ENCODE results near the gene CFAP57.

The CFAP57 gene

DNA sequence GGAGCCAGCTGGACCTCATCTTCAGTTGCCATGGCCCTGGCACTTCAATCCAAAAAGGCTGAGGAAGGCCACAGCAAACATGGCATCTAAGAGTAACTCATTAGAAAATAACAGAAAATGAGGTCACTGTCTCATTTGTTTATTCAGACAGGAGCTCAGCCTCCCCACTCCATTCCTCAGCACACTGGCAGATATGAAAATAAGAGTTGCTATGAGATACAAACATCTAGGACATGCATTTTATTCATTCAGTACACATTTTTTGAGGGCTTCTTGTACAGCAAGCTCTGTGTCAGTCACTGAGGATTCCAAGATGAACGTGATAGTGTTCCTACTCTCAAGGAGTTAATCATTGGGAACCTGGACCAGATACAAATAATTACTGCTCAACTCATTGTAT lies 65.0 kb downstream of the CFAP57 start:
- TF ChIP-seq, protein P1, sequence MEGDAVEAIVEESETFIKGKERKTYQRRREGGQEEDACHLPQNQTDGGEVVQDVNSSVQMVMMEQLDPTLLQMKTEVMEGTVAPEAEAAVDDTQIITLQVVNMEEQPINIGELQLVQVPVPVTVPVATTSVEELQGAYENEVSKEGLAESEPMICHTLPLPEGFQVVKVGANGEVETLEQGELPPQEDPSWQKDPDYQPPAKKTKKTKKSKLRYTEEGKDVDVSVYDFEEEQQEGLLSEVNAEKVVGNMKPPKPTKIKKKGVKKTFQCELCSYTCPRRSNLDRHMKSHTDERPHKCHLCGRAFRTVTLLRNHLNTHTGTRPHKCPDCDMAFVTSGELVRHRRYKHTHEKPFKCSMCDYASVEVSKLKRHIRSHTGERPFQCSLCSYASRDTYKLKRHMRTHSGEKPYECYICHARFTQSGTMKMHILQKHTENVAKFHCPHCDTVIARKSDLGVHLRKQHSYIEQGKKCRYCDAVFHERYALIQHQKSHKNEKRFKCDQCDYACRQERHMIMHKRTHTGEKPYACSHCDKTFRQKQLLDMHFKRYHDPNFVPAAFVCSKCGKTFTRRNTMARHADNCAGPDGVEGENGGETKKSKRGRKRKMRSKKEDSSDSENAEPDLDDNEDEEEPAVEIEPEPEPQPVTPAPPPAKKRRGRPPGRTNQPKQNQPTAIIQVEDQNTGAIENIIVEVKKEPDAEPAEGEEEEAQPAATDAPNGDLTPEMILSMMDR (IDR thresholded peaks at IDR 0.05; ENCODE audit: unreplicated experiment in 3 of 3) = no peak
- Mint-ChIP-seq H3K9me3 (no peaks in the 10 kb centered on the region), H3K4me1 (peaks cover 8% of the 10 kb centered on the region), H3K27ac (no peak overlapping the region), H3K4me3 (no peak overlapping the region), H3K27me3 (ENCODE audit: low read depth) (peaks cover 12% of the 10 kb centered on the region), H3K36me3 (ENCODE audit: low read depth) (no peaks in the 10 kb centered on the region)

DNA sequence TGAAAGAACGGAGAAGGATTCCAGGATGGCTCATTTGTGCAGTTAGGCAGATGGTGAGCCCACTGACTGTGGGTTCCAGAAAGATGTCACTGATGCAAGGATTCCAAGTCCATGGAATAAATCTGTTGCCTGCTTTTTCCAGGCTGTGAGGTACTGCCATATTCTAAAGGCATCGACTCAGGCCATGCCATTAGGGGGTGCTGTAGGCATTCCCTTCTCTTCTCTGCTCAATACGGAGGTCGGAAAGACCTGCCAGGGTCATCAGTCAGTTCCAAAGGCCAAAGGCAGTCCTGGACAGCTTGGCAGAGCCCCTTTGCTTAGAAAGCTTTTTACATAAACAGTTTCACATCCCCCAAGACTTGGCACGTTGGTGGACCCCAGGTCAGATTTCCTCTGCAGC lies 66.0 kb downstream of the CFAP57 start:
- TF ChIP-seq, protein P1 (IDR thresholded peaks at IDR 0.05; ENCODE audit: unreplicated experiment in 3 of 3) = peak; percentile 58 to 72 (median 66)
- no peaks in the 10 kb centered on the region for H3K4me1 Mint-ChIP-seq
- no peaks in the 10 kb centered on the region for H3K36me3 Mint-ChIP-seq (ENCODE audit: low read depth)
- no peak overlapping the region for H3K4me3 Mint-ChIP-seq
- H3K9me3 Mint-ChIP-seq = no peaks in the 10 kb centered on the region
- peaks cover 12% of the 10 kb centered on the region for H3K27me3 Mint-ChIP-seq (ENCODE audit: low read depth)
- no peak overlapping the region for H3K27ac Mint-ChIP-seq

DNA sequence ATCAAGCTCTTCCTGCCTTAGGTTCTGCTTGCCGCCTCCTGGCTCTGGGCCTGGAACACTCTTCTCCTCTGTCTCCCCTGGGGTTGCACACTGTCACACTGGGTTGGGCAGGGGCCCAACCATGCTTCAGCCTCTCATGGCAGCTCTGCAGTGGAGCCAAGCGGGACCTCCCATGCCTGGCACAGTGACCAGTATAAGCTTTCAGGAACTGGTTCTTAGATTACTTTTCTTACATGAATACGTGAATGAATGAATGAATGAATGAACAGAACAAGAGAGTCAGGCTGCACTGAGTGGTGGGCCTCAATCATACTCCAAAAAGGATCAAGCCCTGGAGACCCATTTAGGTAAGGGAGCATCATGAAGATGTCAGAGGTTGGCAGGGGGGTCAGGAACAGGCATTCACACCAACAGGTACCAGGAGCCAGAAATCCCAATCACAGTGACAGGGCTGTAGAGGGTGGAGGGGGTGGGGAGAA lies 66.9 kb downstream of the CFAP57 start:
- Mint-ChIP-seq H3K9me3 (no peaks in the 10 kb centered on the region), H3K27ac (no peak overlapping the region), H3K36me3 (ENCODE audit: low read depth) (no peaks in the 10 kb centered on the region), H3K4me3 (no peak overlapping the region), H3K4me1 (no peaks in the 10 kb centered on the region), H3K27me3 (ENCODE audit: low read depth) (peaks cover 12% of the 10 kb centered on the region)
- TF ChIP-seq, protein P1 (IDR thresholded peaks at IDR 0.05; ENCODE audit: unreplicated experiment in 3 of 3) = no peak

DNA sequence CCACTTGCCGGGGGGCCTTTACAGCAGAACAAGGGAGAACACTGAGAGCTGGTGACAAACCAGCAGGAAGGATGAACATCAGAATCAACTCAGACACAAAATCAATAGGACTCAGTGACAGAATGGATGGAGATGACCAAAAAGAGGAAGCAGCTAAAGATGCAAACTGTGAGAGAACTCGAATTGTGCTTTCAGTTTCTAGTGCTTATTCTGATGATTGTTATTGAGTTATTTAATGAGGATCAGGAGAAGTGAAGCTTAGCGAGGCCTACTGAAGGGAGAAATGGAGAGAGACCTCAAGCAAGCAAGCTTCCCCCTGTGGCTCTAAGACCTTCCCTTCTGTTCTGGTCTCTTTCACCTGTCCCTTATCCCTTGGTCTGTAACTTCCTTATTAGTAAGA lies 67.4 kb downstream of the CFAP57 start:
- Mint-ChIP-seq H3K36me3 (ENCODE audit: low read depth) (no peaks in the 10 kb centered on the region), H3K27me3 (ENCODE audit: low read depth) (peaks cover 12% of the 10 kb centered on the region), H3K4me1 (no peaks in the 10 kb centered on the region), H3K4me3 (no peak overlapping the region), H3K27ac (no peak overlapping the region), H3K9me3 (no peaks in the 10 kb centered on the region)
- TF ChIP-seq, protein P1 (IDR thresholded peaks at IDR 0.05; ENCODE audit: unreplicated experiment in 3 of 3) = no peak

DNA sequence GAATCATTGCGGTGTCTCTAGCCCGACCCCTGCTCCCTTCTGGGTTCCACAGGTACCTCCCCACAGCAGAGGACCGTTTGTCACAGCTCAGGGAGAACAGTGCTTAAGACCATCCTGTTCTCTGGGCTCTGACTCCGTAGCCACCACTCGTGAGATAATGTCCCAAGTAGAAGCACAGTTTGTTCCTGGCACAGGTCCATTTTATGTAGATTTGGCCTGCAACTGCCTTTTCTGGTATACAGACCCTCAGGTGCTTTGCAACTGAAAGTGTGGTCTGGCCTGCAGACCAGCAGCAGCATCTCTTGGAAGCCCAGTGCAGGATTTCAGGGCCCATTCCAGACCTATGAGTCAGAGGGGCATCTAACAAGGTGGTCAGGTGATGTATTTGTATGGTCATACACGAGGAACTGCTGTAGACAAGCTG lies 69.3 kb downstream of the CFAP57 start:
- H3K4me1 Mint-ChIP-seq = no peaks in the 10 kb centered on the region
- peaks cover 4% of the 10 kb centered on the region for H3K27me3 Mint-ChIP-seq (ENCODE audit: low read depth)
- H3K4me3 Mint-ChIP-seq = no peak overlapping the region
- no peak overlapping the region for H3K27ac Mint-ChIP-seq
- TF ChIP-seq, protein P1 (IDR thresholded peaks at IDR 0.05; ENCODE audit: unreplicated experiment in 3 of 3) = no peak
- H3K36me3 Mint-ChIP-seq (ENCODE audit: low read depth) = no peaks in the 10 kb centered on the region
- peaks cover 8% of the 10 kb centered on the region for H3K9me3 Mint-ChIP-seq

DNA sequence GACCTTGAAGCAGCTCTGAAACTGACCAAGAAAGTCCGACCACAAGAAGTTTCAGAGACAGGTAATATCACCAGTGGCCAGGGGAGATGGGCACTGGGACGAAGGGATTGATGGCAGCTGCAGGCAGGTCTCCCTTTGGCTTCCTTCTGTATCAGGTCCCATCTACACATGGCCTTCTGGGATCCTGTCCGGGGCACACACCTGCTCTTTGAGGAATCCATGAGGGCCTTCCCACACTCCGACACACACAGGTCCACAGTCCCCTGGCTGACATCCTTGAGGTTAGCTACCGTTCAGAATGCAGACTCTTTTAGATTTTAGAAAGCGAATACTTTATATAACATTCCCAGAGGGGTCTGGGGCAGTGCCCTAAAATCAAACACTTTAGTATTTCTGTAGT lies 71.2 kb downstream of the CFAP57 start:
- TF ChIP-seq, protein P1 (IDR thresholded peaks at IDR 0.05; ENCODE audit: unreplicated experiment in 3 of 3) = no peak
- Mint-ChIP-seq H3K27ac (no peak overlapping the region), H3K4me3 (no peak overlapping the region), H3K4me1 (no peaks in the 10 kb centered on the region), H3K27me3 (ENCODE audit: low read depth) (no peaks in the 10 kb centered on the region), H3K36me3 (ENCODE audit: low read depth) (peaks cover 4% of the 10 kb centered on the region), H3K9me3 (peaks cover 18% of the 10 kb centered on the region)

Data from nephron (organoid).